ENCODE results near the gene SKP2.

SKP2 gene

DNA sequence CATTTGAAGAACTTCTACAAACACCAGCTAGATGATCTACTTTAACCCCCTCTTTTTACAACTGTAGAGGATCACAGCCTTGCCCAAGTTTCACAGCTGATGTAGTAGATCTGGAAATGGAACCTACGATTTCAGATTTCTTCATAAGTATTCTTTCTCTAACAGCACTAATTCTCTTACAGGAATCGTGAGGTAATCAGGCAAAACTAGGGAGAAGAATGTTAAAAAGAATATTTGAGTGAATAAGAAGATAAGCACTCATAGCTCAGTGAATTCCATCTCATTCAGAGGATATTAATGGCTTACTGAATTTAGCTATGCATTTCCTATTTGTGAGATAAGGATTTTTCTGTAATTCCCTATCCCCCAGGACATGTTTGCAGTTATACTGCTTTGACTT, 47.7 kb downstream of the SKP2 start:
- no peak for DNase-seq (ENCODE audit: low read depth, low spot score)

DNA sequence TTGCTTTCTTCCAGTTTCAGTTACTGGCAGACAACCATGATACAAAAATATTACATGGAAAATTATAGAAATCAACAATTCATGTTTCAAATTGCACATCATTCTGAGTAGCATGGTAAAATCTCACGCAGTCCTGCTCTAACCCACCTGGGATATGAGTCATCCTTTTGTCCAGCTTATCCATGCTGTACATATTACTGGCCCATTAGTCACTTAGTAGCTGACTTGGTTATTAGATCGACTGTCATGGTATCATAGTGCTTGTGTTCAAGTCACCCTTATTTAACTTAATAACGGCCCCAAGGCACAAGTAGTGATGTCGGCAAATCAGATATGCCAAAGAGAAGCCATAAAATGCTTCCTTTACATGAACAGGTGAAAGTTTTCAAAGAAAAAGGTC, 48.6 kb downstream of the SKP2 start:
- DNase-seq (ENCODE audit: low read depth, low spot score) = no peak

DNA sequence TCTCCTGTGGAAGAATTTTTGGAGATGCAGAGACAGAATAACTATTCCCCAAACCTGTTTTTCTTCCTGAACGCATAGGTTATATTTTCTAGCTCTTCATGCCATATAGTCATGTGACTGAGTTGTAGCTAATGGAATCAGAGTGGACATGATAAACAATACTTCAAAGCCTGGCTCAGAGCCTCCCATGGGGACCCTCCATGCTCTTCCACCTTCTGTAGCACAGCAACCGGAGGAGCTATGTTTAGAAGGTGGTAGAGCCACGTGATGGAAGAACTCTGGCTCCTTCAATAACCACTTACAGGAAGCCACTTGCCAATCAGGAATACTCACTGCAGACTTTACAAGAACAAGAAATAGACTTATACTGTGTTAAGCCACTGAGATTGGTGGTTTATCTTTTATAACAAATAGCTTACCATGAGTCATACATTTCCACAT, 50.6 kb downstream of the SKP2 start:
- no peak for DNase-seq (ENCODE audit: low read depth, low spot score)

DNA sequence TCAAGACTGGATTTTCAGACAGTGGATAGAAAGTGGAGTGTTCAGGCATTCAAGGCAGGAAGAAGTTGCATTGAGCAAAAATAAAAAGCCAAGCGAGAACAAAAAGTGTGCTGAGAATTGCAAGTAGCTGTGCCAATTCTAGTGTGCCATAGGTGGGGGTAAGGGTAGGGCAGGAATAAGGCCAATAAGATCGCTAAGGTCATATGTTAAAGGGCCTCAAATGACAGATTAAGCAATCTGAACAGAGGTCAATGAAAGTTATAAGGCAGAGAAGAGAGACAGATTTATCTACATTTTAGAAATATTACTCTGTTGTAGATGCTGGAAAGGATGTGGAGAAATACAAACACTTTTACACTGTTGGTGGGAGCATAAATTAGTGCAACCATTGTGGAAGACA, 53.4 kb downstream of the SKP2 start:
- no peak for DNase-seq (ENCODE audit: low read depth, low spot score)

DNA sequence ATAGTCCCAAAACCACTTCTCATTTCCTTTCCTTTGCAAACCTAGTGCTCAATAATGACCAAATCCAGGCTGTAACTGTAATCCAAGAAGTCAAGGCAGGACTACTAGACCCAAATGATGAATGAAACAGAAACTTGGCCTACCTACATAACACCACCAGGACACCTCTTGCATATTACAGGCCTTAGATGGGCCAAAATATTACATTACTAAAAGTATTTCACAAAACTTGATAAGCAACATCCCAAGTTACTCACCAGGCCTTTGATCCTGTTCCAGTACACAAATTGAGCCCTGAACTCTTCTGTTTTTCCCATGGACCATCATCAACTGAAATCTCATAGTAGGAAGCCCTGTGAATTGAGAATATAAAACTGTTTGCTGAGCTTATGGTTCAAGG, 55.0 kb downstream of the SKP2 start:
- DNase-seq (ENCODE audit: low read depth, low spot score) = no peak

DNA sequence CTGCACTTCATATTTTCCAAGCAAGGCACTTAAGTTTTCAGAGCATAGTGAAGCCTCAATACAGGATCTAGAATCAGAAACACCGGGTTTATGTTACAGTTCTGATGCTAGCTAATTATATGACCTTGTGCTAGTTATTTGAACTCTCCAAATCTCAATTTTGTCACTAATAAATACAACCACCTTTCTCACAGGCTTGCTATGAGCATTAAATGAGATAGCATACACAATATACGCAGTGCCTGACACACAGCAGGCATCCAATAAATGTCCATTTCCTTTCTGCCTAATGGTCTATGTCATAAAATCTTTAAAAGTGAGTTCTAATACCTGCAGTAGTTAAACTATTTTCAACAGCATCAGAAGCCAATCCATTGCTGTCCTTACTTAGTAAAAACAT, 56.9 kb downstream of the SKP2 start:
- no peak for DNase-seq (ENCODE audit: low read depth, low spot score)

DNA sequence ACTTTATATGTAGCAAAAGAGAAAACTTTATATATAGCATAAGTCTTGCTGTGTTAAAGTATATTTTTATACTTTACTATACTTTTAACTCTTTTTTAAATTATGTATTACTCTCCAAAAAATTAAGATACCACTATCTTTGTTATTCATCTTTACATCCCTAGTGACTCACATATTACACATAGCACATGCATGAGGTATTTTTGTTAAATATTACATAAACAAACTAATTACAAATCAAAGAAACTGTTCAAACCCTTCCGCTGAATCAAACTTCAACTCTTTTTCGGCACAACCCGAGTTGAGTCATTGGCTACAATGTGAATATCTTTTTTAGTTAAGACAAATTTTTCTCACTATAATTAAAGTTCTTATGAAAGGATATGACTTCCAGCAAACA, 57.8 kb downstream of the SKP2 start:
- no peak for DNase-seq (ENCODE audit: low read depth, low spot score)

DNA sequence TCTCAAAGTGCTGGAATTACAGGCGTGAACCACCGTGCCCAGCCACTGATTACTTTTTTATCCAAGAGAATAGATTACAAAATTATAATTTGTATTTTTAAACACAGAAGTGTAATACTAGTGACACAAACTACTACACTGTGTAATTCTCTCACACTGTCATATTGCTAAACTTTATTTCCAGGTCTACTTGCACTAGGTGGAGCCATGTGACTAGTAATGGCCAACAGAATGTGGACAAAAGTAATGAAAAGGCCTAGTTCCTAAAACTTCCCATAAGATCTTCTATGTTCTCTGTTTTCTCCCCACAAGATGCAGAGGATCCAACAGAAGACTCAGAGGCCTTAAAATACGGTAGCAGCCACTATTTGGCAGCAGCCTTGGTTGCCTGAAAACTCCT, 62.5 kb downstream of the SKP2 start:
- DNase-seq (ENCODE audit: low read depth, low spot score) = no peak

DNA sequence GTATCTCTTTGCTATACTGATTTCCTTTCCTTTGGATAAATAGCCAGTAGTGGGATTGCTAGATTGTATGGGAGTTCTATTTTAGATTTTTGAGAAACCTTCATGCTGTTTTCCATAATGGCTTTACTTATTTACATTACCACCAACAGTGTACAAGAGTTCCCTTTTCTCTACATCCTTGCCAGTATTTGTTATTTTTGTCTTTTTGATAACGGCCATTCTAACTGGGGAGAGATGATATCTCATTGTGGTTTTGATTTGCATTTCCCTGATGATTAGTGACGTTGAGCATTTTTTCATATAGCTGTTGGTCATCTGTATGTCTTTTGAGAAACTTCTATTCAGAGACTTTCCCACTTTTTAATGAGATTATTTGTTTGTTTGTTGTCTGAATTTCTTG, 64.0 kb downstream of the SKP2 start:
- no peak for DNase-seq (ENCODE audit: low read depth, low spot score)

DNA sequence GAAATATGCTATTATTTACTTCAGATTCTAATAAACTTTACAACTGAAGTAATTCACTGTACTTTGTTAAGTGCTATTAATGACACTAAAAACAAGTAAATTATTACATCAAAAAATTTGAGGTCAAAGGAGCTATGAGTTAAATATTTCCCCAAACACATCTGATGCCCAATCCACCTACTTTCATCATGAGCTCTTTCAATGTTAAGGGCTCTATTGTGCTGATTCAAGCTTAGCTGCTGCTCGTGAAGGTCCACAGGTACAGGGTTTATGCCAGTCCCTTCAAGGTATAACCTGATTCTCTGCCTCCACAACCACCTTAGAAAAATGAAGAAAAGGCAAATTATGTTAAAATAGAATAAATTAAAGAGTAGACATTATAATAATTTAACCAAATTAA, 65.7 kb downstream of the SKP2 start:
- DNase-seq (ENCODE audit: low read depth, low spot score) = no peak

DNA sequence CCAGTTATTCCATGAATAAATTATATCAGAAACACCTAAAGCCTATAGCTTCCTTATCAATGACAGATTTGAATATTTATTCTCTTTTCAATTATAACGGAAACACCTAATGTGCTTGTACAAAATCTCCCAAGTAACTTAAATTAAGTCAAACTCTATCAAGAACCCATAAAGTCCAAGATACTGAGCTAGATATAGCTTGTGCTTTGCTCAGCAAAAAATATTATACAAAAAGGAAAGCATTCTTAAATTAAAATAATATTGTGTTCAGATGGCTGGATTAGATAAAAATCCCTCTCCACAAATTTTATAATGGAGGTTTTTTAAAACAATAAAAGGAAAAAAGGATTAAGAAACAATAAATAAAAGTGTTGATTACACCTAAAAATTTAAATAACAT, 66.1 kb downstream of the SKP2 start:
- DNase-seq (ENCODE audit: low read depth, low spot score) = no peak

DNA sequence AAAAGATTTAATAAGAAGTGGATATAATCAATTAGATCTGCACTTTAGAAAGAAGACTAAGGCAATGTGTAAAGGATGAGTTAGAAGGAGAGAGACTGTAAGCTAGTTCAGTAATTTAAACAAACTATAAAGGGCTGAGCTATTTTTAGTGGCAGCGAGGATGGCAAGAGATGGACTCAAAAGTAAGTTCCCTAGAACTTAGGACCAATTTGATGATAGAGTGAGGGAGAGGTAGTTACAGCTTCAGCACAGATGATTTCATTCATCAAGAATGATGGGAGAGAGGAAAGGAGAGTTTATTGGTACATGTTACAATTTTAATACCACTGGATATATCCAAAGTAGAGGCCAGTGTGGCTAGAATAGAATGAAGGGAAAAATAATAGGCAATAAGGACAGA, 70.7 kb downstream of the SKP2 start:
- DNase-seq (ENCODE audit: low read depth, low spot score) = no peak

DNA sequence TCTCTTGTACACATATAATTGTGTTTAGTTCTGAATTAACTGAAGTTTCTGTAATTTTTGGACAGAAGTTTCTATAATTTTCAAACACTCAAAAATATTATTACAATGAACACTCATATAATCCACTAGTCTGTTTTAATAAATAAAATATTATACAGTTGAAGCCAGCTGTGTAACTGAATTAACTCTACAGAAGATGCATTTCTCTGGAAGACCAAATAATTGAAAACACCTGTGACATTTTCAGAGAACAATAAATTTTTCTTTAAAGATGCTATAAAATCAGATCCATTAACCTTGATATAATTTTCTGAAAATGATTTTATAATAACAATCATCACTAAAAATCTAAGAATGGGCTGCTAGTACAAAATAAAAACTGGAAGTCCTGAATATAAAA, 75.1 kb downstream of the SKP2 start:
- no peak for DNase-seq (ENCODE audit: low read depth, low spot score)

DNA sequence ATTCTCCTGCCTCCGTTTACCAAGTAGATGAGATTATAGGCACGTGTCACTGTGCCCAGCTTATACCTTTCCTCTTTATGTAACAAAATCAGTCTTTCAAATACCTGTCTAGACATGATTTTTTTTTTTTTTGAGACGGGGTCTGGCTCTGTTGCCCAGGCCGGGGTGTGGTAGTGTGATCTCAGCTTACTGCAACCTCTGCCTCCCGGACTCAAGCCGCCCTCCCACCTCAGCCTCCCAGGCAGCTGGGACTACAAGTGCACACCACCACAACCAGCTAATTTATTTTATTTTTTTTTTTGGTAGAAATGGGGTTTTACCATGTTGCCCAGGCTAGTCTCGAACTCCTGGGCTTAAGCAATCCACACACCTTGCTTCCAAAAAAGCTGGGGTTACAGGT, 76.6 kb downstream of the SKP2 start:
- DNase-seq (ENCODE audit: low read depth, low spot score) = no peak

DNA sequence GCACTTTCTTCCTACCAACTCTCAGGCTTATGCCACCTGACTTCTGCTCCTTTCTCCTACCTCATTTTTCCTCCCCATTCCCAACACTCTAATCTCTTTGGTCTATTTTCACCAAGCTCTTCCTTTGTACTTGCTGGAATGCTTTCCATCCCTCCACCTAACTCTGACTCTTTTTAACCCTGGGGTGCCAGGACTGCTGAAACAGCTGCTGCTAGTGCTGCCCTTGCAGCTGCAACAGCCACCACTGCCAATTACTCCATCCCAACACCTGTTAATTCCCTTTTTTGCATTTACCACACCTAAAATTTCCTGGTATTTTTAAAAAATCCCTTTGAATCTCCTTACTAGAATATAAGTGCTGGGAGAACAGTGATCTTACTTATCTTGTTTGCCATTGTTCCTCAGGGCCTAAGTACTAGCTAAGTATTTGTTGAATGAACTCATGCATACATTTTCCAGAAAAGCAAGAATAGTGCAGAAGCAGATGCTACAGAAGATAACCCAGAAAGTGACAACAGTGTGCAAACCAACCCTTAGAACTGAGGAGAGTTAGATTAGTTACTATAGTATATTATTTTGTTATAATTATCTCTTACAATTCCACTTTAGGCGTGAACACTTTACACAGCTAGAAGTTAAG, 78.4 kb downstream of the SKP2 start:
- no peak for DNase-seq (ENCODE audit: low read depth, low spot score)

DNA sequence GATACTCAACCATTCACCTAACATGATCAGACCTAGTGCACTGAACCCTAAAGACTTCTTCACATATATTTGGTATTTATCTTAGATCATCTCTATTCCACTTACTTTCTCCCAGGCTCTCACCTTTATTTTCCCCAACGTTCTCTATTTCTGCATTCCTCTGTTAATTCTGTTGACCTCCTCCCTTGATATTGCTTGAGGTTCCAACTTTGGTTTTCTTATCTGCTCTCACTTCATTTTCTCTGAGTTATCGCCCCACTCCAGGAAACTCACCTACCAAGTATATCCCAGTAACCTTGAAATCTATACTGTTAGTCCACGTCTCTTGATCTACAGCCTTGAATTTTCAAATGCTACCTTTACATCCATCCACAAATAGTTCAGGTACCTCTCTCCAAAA, 80.6 kb downstream of the SKP2 start:
- DNase-seq (ENCODE audit: low read depth, low spot score) = no peak
